Ovary (tissue), 9 donors: Measurements from ENCODE around the gene PDE7B. TPM values are rescaled to one million over a fixed set of nuclear protein-coding genes. Genes with fewer than 3 reads are reported as not detected.

ENCODE experiments used
- DNase-seq, 5 donors: peaks; one replicate each; pipeline ENCODE4 v3.0.0-alpha.2; 2019 to 2020
- H3K27ac ChIP-seq, 2 donors: fragments of 200-600 bp; one replicate each; pipeline versions ENCODE4 v1.5.1 to v1.8.0; 2019 to 2022
- H3K27me3 ChIP-seq: fragments of 200-600 bp; one replicate; pipeline ENCODE4 v1.8.0; 2022
- H3K36me3 ChIP-seq: fragments of 200-600 bp; sonication (generic); one replicate; pipeline ENCODE4 v1.5.1; 2019
- H3K4me1 ChIP-seq: one replicate; pipeline ENCODE4 v1.8.1; 2013; ENCODE audit warnings: mild to moderate bottlenecking, moderate library complexity; ENCODE audit not compliant: insufficient read depth
- H3K4me3 ChIP-seq: fragments of 200-600 bp; sonication (generic); one replicate; pipeline ENCODE4 v1.5.1; 2017
- H3K9me3 ChIP-seq, 2 donors: fragments of 200-600 bp in 1 of 2; sonication (generic) in 1 of 2; one replicate each; pipeline versions ENCODE4 v1.5.1 to v1.8.1; 2013 to 2019; ENCODE audit warnings: mild to moderate bottlenecking in 1 of 2, moderate library complexity in 1 of 2
- CTCF ChIP-seq, 3 donors: fragments of 450-650 bp in 2 of 3; fragments of 200-600 bp in 1 of 3; IDR thresholded peaks; one replicate each; pipeline versions ENCODE4 v1.5.1 to v1.8.0; 2016 to 2022; ENCODE audit warnings: antibody characterized with exemption in 3 of 3, mild to moderate bottlenecking in 1 of 3
- EP300 ChIP-seq: sonication (generic); formaldehyde crosslinking; IDR thresholded peaks from one replicate; pipeline ENCODE4 v1.6.1; 2017; ENCODE audit warnings: antibody characterized with exemption
- POLR2A ChIP-seq: fragments of 450-650 bp; IDR thresholded peaks from one replicate; pipeline ENCODE4 v1.6.1; 2017; ENCODE audit warnings: antibody characterized with exemption, mild to moderate bottlenecking, moderate library complexity
- WGBS, 3 donors: extraction: QIAGEN DNeasy Blood & Tissue Kit in 1 of 3; methylation state at CpG; one replicate each; pipeline versions ENCODE4 v1.1.5 to v1.1.7; 2013 to 2017; 5-methylcytosine and 5-hydroxymethylcytosine counted together
- intact Hi-C, 4 donors: fragments of 100-400 bp; cut with DNase I; formaldehyde crosslinking; loops; one replicate each; pipeline versions ENCODE4 v1.11.0 to v1.15.1; 2022 to 2023
- polyA plus RNA-seq, 2 donors: library from polyadenylated mRNA; stranded (reverse); fragments of 200-250 nt in 1 of 2; fragments of 350-450 nt in 1 of 2; fragmentation: Illumina TruSeq in 1 of 2; extraction: RNeasy Lipid Tissue Mini Kit (QIAGEN cat#74804) in 1 of 2; gene quantifications; one replicate each; pipeline ENCODE4 v1.2.3, GENCODE V29; 2013 to 2014
- total RNA-seq, 7 donors: library from RNA; depleted of rRNA in 2 of 7; stranded (reverse); fragments of >200 nt in 2 of 7; fragmentation: NEBNext Ultra II Directional in 3 of 7; extraction: Animal tissue kit (Norgen Biotek cat#: 25700) in 3 of 7; gene quantifications; one replicate each; pipeline versions ENCODE4 v1.1.0 to v1.2.4, GENCODE V29; 2016 to 2023
- donor health status: DM: no; HTN: no; CAD: no; lungs with moderate emphysema.
- donor health status: DM: no; HTN: no; CAD: no.
- donor health status: Bipolar disorder and iron deficiency.
- donor health status: DM: yes; HTN: yes; CAD: no.
- donor health status: DM: no; HTN: no; CAD: no.
- donor health status: DM: yes; HTN: yes; CAD: no.

PDE7B gene
- total and polyA plus RNA-seq, 9 donors = 11.6 to 62.7 (median 21.6) TPM

GRCh38 chr6:136114661-136115060 is 263.2 kb downstream of the PDE7B start:
- Histone ChIP-seq H3K27me3 (no peaks in the 10 kb centered on the region), H3K36me3 (no peaks in the 10 kb centered on the region), H3K27ac (no peak overlapping the region), H3K4me1 (peaks cover 1% of the 10 kb centered on the region), H3K9me3 (no peaks in the 10 kb centered on the region), H3K4me3 (no peak overlapping the region)
- TF ChIP-seq CTCF (IDR thresholded peaks at IDR 0.05) (no peak), EP300 (no peak), POLR2A (no peak)
- intact Hi-C loops = no loop called here
- no peak for DNase-seq
- WGBS, 3 donors = 98% methylated on average over 7 of the region's 7 CpGs

GRCh38 chr6:136115941-136116340 is 264.4 kb downstream of the PDE7B start:
- intact Hi-C loops = no loop called here
- Histone ChIP-seq H3K4me1 (peaks cover 1% of the 10 kb centered on the region), H3K27ac (no peak overlapping the region), H3K36me3 (no peaks in the 10 kb centered on the region), H3K4me3 (no peak overlapping the region), H3K27me3 (no peaks in the 10 kb centered on the region), H3K9me3 (no peaks in the 10 kb centered on the region)
- TF ChIP-seq POLR2A = no peak
- no peak for TF ChIP-seq EP300
- TF ChIP-seq CTCF (IDR thresholded peaks at IDR 0.05) = no peak
- no peak for DNase-seq
- 71 to 81% (median 80%) methylated on average over 1 of the region's 1 CpG for WGBS, 3 donors

GRCh38 chr6:136117081-136117480 is 265.6 kb downstream of the PDE7B start:
- H3K36me3 ChIP-seq = no peaks in the 10 kb centered on the region
- no peak for DNase-seq
- no peak for TF ChIP-seq CTCF (IDR thresholded peaks at IDR 0.05)
- TF ChIP-seq EP300 = no peak
- TF ChIP-seq POLR2A = no peak
- H3K4me1 ChIP-seq = peaks cover 1% of the 10 kb centered on the region
- H3K27ac ChIP-seq = no peak overlapping the region
- H3K9me3 ChIP-seq = no peaks in the 10 kb centered on the region
- no peaks in the 10 kb centered on the region for H3K27me3 ChIP-seq
- WGBS, 3 donors = 62 to 65% (median 62%) methylated on average over 2 of the region's 2 CpGs
- no peak overlapping the region for H3K4me3 ChIP-seq
- intact Hi-C loops = no loop called here

GRCh38 chr6:136118787-136119186 is 267.3 kb downstream of the PDE7B start:
- H3K9me3 ChIP-seq = no peaks in the 10 kb centered on the region
- intact Hi-C loops = no loop called here
- H3K36me3 ChIP-seq = no peaks in the 10 kb centered on the region
- H3K27me3 ChIP-seq = no peaks in the 10 kb centered on the region
- no peak for DNase-seq
- peaks cover 3% of the 10 kb centered on the region for H3K4me1 ChIP-seq
- 69 to 77% (median 71%) methylated on average over 6 of the region's 6 CpGs for WGBS, 3 donors
- H3K27ac ChIP-seq = no peak overlapping the region
- no peak for TF ChIP-seq POLR2A
- TF ChIP-seq CTCF (IDR thresholded peaks at IDR 0.05) = no peak
- TF ChIP-seq EP300 = no peak
- no peak overlapping the region for H3K4me3 ChIP-seq

GRCh38 chr6:136123468-136123867 is 272.0 kb downstream of the PDE7B start:
- Histone ChIP-seq H3K9me3 (no peaks in the 10 kb centered on the region), H3K36me3 (no peaks in the 10 kb centered on the region), H3K27me3 (no peaks in the 10 kb centered on the region), H3K4me3 (no peak overlapping the region), H3K4me1 (peaks cover 5% of the 10 kb centered on the region), H3K27ac (no peak overlapping the region)
- no peak for DNase-seq
- intact Hi-C loops = no loop called here
- 13 to 18% (median 15%) methylated on average over 1 of the region's 1 CpG for WGBS, 3 donors
- TF ChIP-seq POLR2A (no peak), EP300 (no peak), CTCF (IDR thresholded peaks at IDR 0.05) (no peak)
